ENCODE data around the gene APBB1IP.

APBB1IP gene

DNA sequence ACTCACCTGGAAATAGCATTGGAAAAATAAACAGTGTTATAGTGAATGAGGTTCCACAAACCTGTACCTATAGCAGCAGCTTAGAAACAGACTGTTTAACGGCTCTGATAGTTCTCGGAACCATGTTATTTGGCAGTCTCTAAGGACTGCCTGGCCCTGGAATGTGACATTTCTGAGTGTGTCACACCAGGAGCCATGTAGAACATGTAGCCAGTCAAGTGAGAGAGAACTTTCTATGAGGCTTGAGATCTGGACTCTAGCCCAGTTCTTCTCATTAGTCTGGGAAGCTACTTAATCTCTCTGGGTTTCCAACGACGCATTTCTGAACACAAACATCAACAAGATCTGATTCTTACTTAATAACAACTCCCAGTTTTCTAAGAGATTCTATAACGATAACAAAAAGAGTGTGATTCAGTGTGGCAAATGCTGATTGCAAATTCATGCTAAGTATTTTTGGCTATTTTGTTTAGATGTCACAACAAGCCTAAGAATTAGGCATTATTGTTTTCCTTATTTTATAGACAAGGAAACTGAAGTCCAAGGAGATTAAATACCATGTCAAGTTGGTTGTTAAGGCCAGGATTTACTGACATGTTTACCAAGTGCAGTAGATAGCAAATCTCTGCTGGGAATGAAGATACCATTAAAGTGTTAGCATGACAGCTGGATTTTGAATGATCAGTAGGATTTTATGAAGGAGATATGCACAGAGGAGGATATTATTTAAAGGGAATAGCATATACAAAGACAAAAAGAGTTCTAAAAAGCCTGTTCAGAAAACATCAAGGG lies 47.2 kb downstream of the APBB1IP start:
- H3K79me2 ChIP-seq: no peaks in the 10 kb centered on the region
- H3K4me1 ChIP-seq: no peaks in the 10 kb centered on the region
- H2AFZ ChIP-seq: no peak overlapping the region
- no peaks in the 10 kb centered on the region for H3K27me3 ChIP-seq (ENCODE audit: control insufficient read depth, insufficient read depth, low read length)
- TF ChIP-seq, protein P1, sequence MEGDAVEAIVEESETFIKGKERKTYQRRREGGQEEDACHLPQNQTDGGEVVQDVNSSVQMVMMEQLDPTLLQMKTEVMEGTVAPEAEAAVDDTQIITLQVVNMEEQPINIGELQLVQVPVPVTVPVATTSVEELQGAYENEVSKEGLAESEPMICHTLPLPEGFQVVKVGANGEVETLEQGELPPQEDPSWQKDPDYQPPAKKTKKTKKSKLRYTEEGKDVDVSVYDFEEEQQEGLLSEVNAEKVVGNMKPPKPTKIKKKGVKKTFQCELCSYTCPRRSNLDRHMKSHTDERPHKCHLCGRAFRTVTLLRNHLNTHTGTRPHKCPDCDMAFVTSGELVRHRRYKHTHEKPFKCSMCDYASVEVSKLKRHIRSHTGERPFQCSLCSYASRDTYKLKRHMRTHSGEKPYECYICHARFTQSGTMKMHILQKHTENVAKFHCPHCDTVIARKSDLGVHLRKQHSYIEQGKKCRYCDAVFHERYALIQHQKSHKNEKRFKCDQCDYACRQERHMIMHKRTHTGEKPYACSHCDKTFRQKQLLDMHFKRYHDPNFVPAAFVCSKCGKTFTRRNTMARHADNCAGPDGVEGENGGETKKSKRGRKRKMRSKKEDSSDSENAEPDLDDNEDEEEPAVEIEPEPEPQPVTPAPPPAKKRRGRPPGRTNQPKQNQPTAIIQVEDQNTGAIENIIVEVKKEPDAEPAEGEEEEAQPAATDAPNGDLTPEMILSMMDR (IDR thresholded peaks at IDR 0.05): no peak
- H3K36me3 ChIP-seq (ENCODE audit: control insufficient read depth, insufficient read depth, low read length): no peaks in the 10 kb centered on the region
- no peaks in the 10 kb centered on the region for H3K9me3 ChIP-seq (ENCODE audit: control insufficient read depth, low read length)
- H3K4me2 ChIP-seq (ENCODE audit: low read length): no peak overlapping the region
- H3K9ac ChIP-seq: no peak overlapping the region
- H3K4me3 ChIP-seq (ENCODE audit: low read depth, low read length): no peak overlapping the region
- no peak overlapping the region for H3K27ac ChIP-seq

DNA sequence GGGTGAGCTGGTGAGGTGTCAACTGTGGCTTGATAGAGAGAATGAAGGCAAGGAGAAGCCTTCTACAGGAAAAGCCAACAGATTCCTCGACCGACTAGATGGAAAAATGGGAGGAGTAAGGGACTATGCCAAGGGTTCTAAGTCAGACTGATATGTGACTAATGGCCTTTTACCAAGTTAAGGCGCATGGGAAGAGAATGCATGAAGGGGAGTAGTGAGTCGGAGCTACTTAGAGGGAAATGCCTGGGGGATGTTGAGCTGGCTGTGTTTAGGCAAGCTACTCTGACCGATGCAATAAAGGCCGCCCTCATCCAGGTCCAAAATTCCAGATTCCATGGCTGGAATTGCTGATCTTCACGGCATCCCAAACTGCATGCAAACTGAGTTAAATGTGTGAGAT lies 48.2 kb downstream of the APBB1IP start:
- no peaks in the 10 kb centered on the region for H3K36me3 ChIP-seq (ENCODE audit: control insufficient read depth, insufficient read depth, low read length)
- H3K79me2 ChIP-seq: no peaks in the 10 kb centered on the region
- H3K9me3 ChIP-seq (ENCODE audit: control insufficient read depth, low read length): no peaks in the 10 kb centered on the region
- no peaks in the 10 kb centered on the region for H3K4me1 ChIP-seq
- no peak overlapping the region for H3K9ac ChIP-seq
- no peaks in the 10 kb centered on the region for H3K27me3 ChIP-seq (ENCODE audit: control insufficient read depth, insufficient read depth, low read length)
- TF ChIP-seq, protein P1 (IDR thresholded peaks at IDR 0.05): no peak
- no peak overlapping the region for H2AFZ ChIP-seq
- H3K4me2 ChIP-seq (ENCODE audit: low read length): no peak overlapping the region
- H3K27ac ChIP-seq: no peak overlapping the region
- no peak overlapping the region for H3K4me3 ChIP-seq (ENCODE audit: low read depth, low read length)

DNA sequence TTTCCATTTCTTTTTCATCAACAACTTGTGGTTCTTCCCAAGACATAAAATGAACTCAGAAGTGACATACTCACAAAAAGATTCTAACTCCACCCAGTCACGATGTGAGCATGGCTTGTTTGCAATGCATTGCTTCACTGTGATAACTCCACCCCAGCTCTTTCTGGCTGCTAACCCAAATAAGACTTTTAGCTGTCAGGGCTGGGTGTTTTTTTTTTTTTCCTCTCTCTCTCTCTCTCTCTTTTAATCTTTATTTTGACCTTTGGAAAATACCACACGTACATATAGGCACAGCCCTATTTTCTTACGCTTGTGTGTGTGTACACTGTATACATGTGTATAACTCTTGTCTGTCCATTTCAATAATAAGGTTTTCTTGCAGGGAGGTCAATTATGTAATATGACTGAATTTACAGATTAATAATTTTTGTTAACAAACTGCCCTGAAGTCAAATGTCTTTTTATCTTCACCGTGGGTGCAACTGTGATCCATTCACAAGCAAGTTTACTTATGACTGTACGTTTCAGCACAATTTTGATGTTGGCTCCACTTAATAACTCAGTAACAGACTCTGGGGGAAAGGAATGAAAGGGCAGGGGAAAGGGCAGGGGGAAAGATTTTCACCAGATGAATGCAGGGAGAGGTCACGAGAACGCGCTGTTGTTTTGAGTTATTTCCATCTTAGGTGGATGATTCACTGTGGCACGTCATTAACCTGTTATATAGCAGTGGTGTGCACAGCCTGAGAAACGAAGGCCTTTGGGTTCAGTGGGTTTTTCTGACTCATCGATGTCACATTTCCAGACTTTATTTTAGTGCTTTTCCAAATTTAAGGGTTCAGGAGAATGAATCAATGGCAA lies 49.1 kb downstream of the APBB1IP start:
- Histone ChIP-seq H3K4me2 (ENCODE audit: low read length) (no peak overlapping the region), H3K4me1 (no peaks in the 10 kb centered on the region), H3K9me3 (ENCODE audit: control insufficient read depth, low read length) (no peaks in the 10 kb centered on the region), H3K79me2 (no peaks in the 10 kb centered on the region), H3K9ac (no peak overlapping the region), H3K27me3 (ENCODE audit: control insufficient read depth, insufficient read depth, low read length) (no peaks in the 10 kb centered on the region), H3K36me3 (ENCODE audit: control insufficient read depth, insufficient read depth, low read length) (no peaks in the 10 kb centered on the region), H3K27ac (no peak overlapping the region), H2AFZ (no peak overlapping the region), H3K4me3 (ENCODE audit: low read depth, low read length) (no peak overlapping the region)
- TF ChIP-seq, protein P1 (IDR thresholded peaks at IDR 0.05): no peak

DNA sequence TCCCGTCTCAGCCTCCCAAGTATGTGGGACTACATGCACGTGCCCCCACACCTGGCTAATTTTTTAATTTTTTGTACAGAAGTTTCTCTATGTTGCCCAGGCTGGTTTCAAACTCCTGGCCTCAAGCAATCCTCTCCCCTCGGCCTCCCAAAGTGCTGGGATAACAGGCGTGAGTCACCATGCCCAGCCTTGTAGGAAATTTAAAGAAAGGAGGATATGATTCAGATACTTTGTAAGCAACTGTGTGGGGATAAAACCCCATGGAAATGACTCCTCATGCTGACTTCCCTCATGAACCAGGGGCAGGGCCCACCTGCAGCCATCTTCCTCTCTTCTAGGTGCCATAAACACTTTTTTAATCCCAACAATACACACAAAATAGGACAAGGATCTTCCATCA lies 50.2 kb downstream of the APBB1IP start:
- TF ChIP-seq, protein P1 (IDR thresholded peaks at IDR 0.05): no peak
- no peak overlapping the region for H2AFZ ChIP-seq

More for the DNA sequence above, 50.2 kb downstream of the APBB1IP start:
- no peaks in the 10 kb centered on the region for H3K36me3 ChIP-seq (ENCODE audit: control insufficient read depth, insufficient read depth, low read length)
- no peaks in the 10 kb centered on the region for H3K79me2 ChIP-seq
- no peaks in the 10 kb centered on the region for H3K9me3 ChIP-seq (ENCODE audit: control insufficient read depth, low read length)
- H3K27me3 ChIP-seq (ENCODE audit: control insufficient read depth, insufficient read depth, low read length): no peaks in the 10 kb centered on the region
- no peak overlapping the region for H3K27ac ChIP-seq
- H3K4me2 ChIP-seq (ENCODE audit: low read length): no peak overlapping the region
- H3K4me1 ChIP-seq: no peaks in the 10 kb centered on the region
- no peak overlapping the region for H3K9ac ChIP-seq
- no peak overlapping the region for H3K4me3 ChIP-seq (ENCODE audit: low read depth, low read length)
